HepG2 (cell line): Measurements from ENCODE around the gene OAS2. TPM values are rescaled to one million over a fixed set of nuclear protein-coding genes. Genes with fewer than 3 reads are reported as not detected.

Experiments
- ATAC-seq: fragments of 200-7000 bp; cut with Tn5 transposase; 3 replicates; pipeline ENCODE4 v1.9.1; 2020; ENCODE audit warnings: mild to moderate bottlenecking, moderate library complexity
- BruUV-seq: library from RNA; stranded (reverse); fragments of 400-500 nt; replicated peaks from 2 replicates; lab custom pipeline; 2021; lab: Mats Ljungman, UMichigan
- CTCF ChIA-PET: fragments of 300-600 bp; formaldehyde crosslinking; extraction: SDS; loops from one replicate; lab custom pipeline; 2021; ENCODE audit warnings: low total read pairs, inconsistent platforms, low intra/inter-chr PET ratio; lab: Yijun Ruan, JAX
- POLR2A ChIA-PET: fragments of 350-600 bp; sonication (Branson Sonifier 250); formaldehyde crosslinking; loops from one replicate; lab custom pipeline; 2020; ENCODE audit warnings: antibody characterized with exemption, inconsistent platforms; lab: Yijun Ruan, JAX
- DNase-seq: peaks from one replicate; pipeline ENCODE4 v3.0.0-alpha.2; 2015; ENCODE audit warnings: low spot score
- FAIRE-seq: peaks from 3 replicates; lab custom pipeline; 2011; peaks lifted over from hg19 to GRCh38; lab: Jason Lieb, UNC
- H2AFZ ChIP-seq: one replicate; pipeline ENCODE4 v1.6.1; 2011; ENCODE audit warnings: low read length, inconsistent platforms
- H3K27ac ChIP-seq: fragments of 300-600 bp; 3 replicates; pipeline ENCODE4 v1.8.0; 2011; ENCODE audit warnings: mixed run types, mild to moderate bottlenecking, mixed read lengths, low read length, inconsistent platforms; ENCODE audit not compliant: insufficient read depth; ENCODE audit errors: extremely low read length
- H3K27me3 ChIP-seq, 2 experiments: fragments of 200-600 bp in 1 of 2; 2 replicates in 1 of 2; 3 replicates in 1 of 2; pipeline versions ENCODE4 v1.6.0 to v1.8.0; 2011; ENCODE audit warnings: low read length in 2 of 2, mild to moderate bottlenecking in 2 of 2, moderate library complexity in 2 of 2, inconsistent platforms in 1 of 2; ENCODE audit not compliant: insufficient read depth in 2 of 2, control insufficient read depth in 1 of 2
- H3K36me3 ChIP-seq, 2 experiments: fragments of 200-600 bp in 1 of 2; replicated peaks in 1 of 2; 2 replicates in 1 of 2; 3 replicates in 1 of 2; pipeline versions ENCODE4 v1.5.1 to v1.8.0; 2011; ENCODE audit warnings: low read length in 2 of 2, inconsistent platforms in 1 of 2; ENCODE audit not compliant: insufficient read depth in 2 of 2, control insufficient read depth in 1 of 2
- H3K4me1 ChIP-seq: 2 replicates; pipeline ENCODE4 v1.5.1; 2012; ENCODE audit warnings: low read length, inconsistent platforms; ENCODE audit not compliant: insufficient read depth
- H3K4me2 ChIP-seq: 2 replicates; pipeline ENCODE4 v1.6.0; 2011; ENCODE audit warnings: low read depth, low read length, inconsistent platforms
- H3K4me3 ChIP-seq, 3 experiments: fragments of 200-600 bp in 1 of 3; sonication (generic), shearing (Covaris generic) in 1 of 3; replicated peaks in 1 of 3; 2 replicates each; pipeline ENCODE4 v1.5.1; 2011 to 2016; ENCODE audit warnings: low read length in 3 of 3, inconsistent platforms in 2 of 3, low read depth in 2 of 3, mild to moderate bottlenecking in 2 of 3, control low read depth in 1 of 3, mixed read lengths in 1 of 3; ENCODE audit not compliant: insufficient read depth in 1 of 3
- H3K79me2 ChIP-seq: one replicate; pipeline ENCODE4 v1.6.1; 2011; ENCODE audit warnings: low read length, inconsistent platforms; ENCODE audit not compliant: insufficient read depth
- H3K9ac ChIP-seq: 2 replicates; pipeline ENCODE4 v1.6.0; 2011; ENCODE audit warnings: mild to moderate bottlenecking, low read depth, low read length, inconsistent platforms; ENCODE audit not compliant: insufficient read depth
- H3K9me3 ChIP-seq: 2 replicates; pipeline ENCODE4 v1.5.1; 2012; ENCODE audit warnings: mild to moderate bottlenecking, low read length
- H4K20me1 ChIP-seq: 2 replicates; pipeline ENCODE4 v1.6.0; 2011; ENCODE audit warnings: inconsistent platforms, mild to moderate bottlenecking, low read length, moderate library complexity; ENCODE audit not compliant: insufficient read depth
- NFYC ChIP-seq: IDR thresholded peaks from 2 replicates; pipeline ENCODE4 v1.6.1; 2016; ENCODE audit warnings: missing genetic modification reagents, missing compliant biosample characterization
- TMF1 ChIP-seq: sonication (generic); formaldehyde crosslinking; IDR thresholded peaks from 2 replicates; pipeline ENCODE4 v1.8.1; 2022; ENCODE audit warnings: low read depth, missing genetic modification reagents
- YEATS2 ChIP-seq: sonication (generic); formaldehyde crosslinking; IDR thresholded peaks from 2 replicates; pipeline ENCODE4 v1.4.0; 2020; ENCODE audit warnings: missing genetic modification reagents, borderline replicate concordance
- ZNF292 ChIP-seq: sonication (generic); formaldehyde crosslinking; IDR thresholded peaks from 2 replicates; pipeline ENCODE4 v1.8.1; 2022; ENCODE audit warnings: mild to moderate bottlenecking, low read depth, missing genetic modification reagents, borderline replicate concordance
- ZNF547 ChIP-seq: sonication (generic); formaldehyde crosslinking; IDR thresholded peaks from 2 replicates; pipeline ENCODE4 v1.5.1; 2020; ENCODE audit warnings: mild to moderate bottlenecking, missing genetic modification reagents
- ZNF562 ChIP-seq: sonication (generic); formaldehyde crosslinking; IDR thresholded peaks from 2 replicates; pipeline ENCODE4 v1.8.0; 2022; ENCODE audit warnings: missing genetic modification reagents, borderline replicate concordance
- WGBS: methylation state at CpG from one replicate; pipeline ENCODE4 v1.1.6; 2017; ENCODE audit warnings: low lambda C conversion rate; 5-methylcytosine and 5-hydroxymethylcytosine counted together
- in situ Hi-C: cut with HindIII; loops from 2 replicates; pipeline ENCODE4 v1.10.0; 2017; ENCODE audit warnings: low pct_unique_long_range_greater_than_20kb; ENCODE audit not compliant: extremely low pct_ligation_motif_present
- intact Hi-C: fragments of 100-400 bp; cut with micrococcal nuclease; formaldehyde crosslinking; loops from one replicate; pipeline ENCODE4 v1.10.0; 2022; ENCODE audit not compliant: unreplicated experiment
- polyA plus RNA-seq, 8 experiments: library from polyadenylated mRNA; depleted of rRNA in 3 of 8; stranded (reverse) in 7 of 8; unstranded in 1 of 8; fragments of >200 nt; fragmentation: Illumina TruSeq in 4 of 8; extraction: Trizol in 4 of 8; gene quantifications; 2 replicates each; pipeline versions ENCODE4 v1.2.1 to v1.2.3, GENCODE V29; 2011 to 2016; ENCODE audit warnings: low read depth in 4 of 8, missing spikeins in 1 of 8, mixed read lengths in 1 of 8; ENCODE audit not compliant: insufficient read depth in 1 of 8
- total RNA-seq, 5 experiments: library from RNA; depleted of rRNA; stranded (reverse); fragments of >200 nt; fragmentation: Illumina TruSeq; extraction: Trizol; gene quantifications; 2 replicates each; pipeline ENCODE4 v1.2.3, GENCODE V29; 2016; ENCODE audit warnings: low read depth in 1 of 5
- TF ChIP-seq, protein P1 (sequence below): sonication (generic); formaldehyde crosslinking; IDR thresholded peaks from 2 replicates; pipeline ENCODE4 v1.8.0; 2022; ENCODE audit warnings: low read depth, missing genetic modification reagents
- TF ChIP-seq, protein P2 (sequence below): sonication (generic); formaldehyde crosslinking; IDR thresholded peaks from 2 replicates; pipeline ENCODE4 v1.4.0; 2020; ENCODE audit warnings: missing genetic modification reagents, mild to moderate bottlenecking, borderline replicate concordance
- TF ChIP-seq, protein P3 (sequence below): sonication (generic); formaldehyde crosslinking; IDR thresholded peaks from 2 replicates; pipeline ENCODE4 v1.5.1; 2020; ENCODE audit warnings: mild to moderate bottlenecking, missing genetic modification reagents
- TF ChIP-seq, protein P4 (sequence below): sonication (generic); formaldehyde crosslinking; IDR thresholded peaks from 2 replicates; pipeline ENCODE4 v1.9.0; 2021; ENCODE audit warnings: missing genetic modification reagents, borderline replicate concordance

OAS2 gene
- total and polyA plus RNA-seq, 2 of the 13 experiments (the other 11 are each of a cell fraction or from before 2014, with no cell fraction given): 0.05 to 0.24 TPM

DNA sequence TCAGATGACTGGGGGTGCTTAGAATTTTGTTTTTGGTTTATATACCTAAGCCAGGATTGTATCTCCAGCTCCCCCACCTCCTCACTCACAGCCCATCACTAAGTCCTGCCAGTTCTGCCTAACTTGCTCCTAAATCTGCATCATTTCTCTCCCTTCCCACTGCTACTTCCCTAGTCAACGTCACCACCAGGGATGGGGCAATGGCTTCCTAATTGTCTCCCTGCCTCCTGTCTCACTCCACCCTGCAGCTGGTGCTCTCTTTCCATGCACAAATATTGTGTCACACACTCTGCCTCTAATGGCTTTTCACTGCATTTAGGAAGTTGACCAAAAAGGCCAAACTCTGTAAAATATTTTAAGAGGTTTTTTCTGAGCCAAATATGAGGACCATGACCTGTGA, 11.5 kb downstream of the OAS2 start:
- Histone ChIP-seq H3K9ac (no peak overlapping the region), H3K4me3 (no peak overlapping the region), H4K20me1 (no peaks in the 10 kb centered on the region), H3K27me3 (no peaks in the 10 kb centered on the region; a peak in 1 of 5 replicates), H3K9me3 (no peaks in the 10 kb centered on the region), H3K36me3 (no peaks in the 10 kb centered on the region), H3K79me2 (no peaks in the 10 kb centered on the region), H3K4me1 (no peaks in the 10 kb centered on the region), H2AFZ (no peak overlapping the region), H3K4me2 (no peak overlapping the region), H3K27ac (no peak overlapping the region)
- no TSS peak for BruUV-seq
- intact Hi-C loops: no loop called here
- in situ Hi-C loops: no loop called here
- FAIRE-seq (no peak), DNase-seq (no peak), ATAC-seq (no peak)
- POLR2A ChIA-PET: interaction anchor here (0.6 kb wide), 1 partner anchor 44 kb away, joined by 4 read pairs; no protein-coding TSS in a partner anchor
- CTCF ChIA-PET: no interaction called here
- TF ChIP-seq ZNF292 (CRISPR knock-in tag) (no peak), YEATS2 (CRISPR knock-in tag) (no peak), NFYC (no peak), ZNF562 (CRISPR knock-in tag) (no peak), ZNF547 (CRISPR knock-in tag) (no peak), TMF1 (no peak)
- TF ChIP-seq, protein P1, sequence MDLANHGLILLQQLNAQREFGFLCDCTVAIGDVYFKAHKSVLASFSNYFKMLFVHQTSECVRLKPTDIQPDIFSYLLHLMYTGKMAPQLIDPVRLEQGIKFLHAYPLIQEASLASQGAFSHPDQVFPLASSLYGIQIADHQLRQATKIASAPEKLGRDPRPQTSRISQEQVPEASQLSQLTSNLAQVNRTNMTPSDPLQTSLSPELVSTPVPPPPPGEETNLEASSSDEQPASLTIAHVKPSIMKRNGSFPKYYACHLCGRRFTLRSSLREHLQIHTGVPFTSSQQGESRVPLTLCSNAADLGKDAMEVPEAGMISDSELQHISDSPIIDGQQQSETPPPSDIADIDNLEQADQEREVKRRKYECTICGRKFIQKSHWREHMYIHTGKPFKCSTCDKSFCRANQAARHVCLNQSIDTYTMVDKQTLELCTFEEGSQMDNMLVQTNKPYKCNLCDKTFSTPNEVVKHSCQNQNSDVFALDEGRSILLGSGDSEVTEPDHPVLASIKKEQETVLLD (CRISPR knock-in tag): no peak
- TF ChIP-seq, protein P2, sequence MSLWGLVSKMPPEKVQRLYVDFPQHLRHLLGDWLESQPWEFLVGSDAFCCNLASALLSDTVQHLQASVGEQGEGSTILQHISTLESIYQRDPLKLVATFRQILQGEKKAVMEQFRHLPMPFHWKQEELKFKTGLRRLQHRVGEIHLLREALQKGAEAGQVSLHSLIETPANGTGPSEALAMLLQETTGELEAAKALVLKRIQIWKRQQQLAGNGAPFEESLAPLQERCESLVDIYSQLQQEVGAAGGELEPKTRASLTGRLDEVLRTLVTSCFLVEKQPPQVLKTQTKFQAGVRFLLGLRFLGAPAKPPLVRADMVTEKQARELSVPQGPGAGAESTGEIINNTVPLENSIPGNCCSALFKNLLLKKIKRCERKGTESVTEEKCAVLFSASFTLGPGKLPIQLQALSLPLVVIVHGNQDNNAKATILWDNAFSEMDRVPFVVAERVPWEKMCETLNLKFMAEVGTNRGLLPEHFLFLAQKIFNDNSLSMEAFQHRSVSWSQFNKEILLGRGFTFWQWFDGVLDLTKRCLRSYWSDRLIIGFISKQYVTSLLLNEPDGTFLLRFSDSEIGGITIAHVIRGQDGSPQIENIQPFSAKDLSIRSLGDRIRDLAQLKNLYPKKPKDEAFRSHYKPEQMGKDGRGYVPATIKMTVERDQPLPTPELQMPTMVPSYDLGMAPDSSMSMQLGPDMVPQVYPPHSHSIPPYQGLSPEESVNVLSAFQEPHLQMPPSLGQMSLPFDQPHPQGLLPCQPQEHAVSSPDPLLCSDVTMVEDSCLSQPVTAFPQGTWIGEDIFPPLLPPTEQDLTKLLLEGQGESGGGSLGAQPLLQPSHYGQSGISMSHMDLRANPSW (CRISPR knock-in tag): no peak
- TF ChIP-seq, protein P3, sequence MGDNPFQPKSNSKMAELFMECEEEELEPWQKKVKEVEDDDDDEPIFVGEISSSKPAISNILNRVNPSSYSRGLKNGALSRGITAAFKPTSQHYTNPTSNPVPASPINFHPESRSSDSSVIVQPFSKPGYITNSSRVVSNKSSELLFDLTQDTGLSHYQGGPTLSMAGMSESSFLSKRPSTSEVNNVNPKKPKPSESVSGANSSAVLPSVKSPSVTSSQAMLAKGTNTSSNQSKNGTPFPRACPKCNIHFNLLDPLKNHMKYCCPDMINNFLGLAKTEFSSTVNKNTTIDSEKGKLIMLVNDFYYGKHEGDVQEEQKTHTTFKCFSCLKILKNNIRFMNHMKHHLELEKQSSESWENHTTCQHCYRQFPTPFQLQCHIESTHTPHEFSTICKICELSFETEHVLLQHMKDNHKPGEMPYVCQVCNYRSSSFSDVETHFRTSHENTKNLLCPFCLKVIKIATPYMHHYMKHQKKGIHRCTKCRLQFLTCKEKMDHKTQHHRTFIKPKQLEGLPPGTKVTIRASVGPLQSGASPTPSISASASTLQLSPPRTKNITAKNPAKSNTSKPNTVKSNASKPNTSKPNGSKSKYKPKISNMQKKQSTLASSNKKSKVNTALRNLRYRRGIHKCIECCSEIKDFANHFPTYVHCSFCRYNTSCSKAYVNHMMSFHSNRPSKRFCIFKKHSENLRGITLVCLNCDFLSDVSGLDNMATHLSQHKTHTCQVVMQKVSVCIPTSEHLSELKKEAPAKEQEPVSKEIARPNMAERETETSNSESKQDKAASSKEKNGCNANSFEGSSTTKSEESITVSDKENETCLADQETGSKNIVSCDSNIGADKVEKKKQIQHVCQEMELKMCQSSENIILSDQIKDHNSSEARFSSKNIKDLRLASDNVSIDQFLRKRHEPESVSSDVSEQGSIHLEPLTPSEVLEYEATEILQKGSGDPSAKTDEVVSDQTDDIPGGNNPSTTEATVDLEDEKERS: no peak
- TF ChIP-seq, protein P4, sequence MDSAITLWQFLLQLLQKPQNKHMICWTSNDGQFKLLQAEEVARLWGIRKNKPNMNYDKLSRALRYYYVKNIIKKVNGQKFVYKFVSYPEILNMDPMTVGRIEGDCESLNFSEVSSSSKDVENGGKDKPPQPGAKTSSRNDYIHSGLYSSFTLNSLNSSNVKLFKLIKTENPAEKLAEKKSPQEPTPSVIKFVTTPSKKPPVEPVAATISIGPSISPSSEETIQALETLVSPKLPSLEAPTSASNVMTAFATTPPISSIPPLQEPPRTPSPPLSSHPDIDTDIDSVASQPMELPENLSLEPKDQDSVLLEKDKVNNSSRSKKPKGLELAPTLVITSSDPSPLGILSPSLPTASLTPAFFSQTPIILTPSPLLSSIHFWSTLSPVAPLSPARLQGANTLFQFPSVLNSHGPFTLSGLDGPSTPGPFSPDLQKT: no peak
- 3% methylated on average over 1 of the region's 1 CpG for WGBS
